ENCODE measurements around the gene PITPNC1.

DNA sequence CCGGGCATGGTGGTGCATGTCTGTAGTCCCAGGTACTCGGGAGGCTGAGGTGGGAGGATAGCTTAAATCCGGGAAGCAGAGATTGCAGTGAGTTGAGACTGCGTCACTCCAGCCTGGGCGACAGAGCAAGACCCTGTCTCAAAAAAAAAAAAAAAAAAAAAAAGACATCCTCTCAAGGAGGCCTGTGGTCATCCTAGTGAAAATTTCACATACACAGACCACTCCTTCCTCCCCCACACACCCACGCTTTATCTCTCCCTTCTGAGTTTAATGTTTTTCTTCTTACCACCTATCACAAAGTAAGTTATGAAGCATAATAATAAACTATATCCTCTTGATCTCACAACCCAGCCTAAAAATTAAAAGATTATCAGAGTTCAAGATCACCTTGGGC lies 339.3 kb downstream of the PITPNC1 start:
- TF ChIP-seq, protein P1, sequence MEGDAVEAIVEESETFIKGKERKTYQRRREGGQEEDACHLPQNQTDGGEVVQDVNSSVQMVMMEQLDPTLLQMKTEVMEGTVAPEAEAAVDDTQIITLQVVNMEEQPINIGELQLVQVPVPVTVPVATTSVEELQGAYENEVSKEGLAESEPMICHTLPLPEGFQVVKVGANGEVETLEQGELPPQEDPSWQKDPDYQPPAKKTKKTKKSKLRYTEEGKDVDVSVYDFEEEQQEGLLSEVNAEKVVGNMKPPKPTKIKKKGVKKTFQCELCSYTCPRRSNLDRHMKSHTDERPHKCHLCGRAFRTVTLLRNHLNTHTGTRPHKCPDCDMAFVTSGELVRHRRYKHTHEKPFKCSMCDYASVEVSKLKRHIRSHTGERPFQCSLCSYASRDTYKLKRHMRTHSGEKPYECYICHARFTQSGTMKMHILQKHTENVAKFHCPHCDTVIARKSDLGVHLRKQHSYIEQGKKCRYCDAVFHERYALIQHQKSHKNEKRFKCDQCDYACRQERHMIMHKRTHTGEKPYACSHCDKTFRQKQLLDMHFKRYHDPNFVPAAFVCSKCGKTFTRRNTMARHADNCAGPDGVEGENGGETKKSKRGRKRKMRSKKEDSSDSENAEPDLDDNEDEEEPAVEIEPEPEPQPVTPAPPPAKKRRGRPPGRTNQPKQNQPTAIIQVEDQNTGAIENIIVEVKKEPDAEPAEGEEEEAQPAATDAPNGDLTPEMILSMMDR (conservative IDR thresholded peaks at IDR 0.05 in 1 of 2, IDR thresholded peaks at IDR 0.05 in 1 of 2; ENCODE audit: extremely low read depth in 1 of 2, insufficient read depth in 1 of 2, low read depth in 1 of 2, low read length in 2 of 2): no peak
- no peak for TF ChIP-seq EZH2 (IDR thresholded peaks at IDR 0.05; ENCODE audit: borderline replicate concordance, low read length)
